ENCODE data around the gene PACSIN2. TPM values are rescaled to one million over a fixed set of nuclear protein-coding genes. Genes with fewer than 3 reads are reported as not detected.
A peak's percentile ranks its signal among the peaks of the same experiment; 100 is the strongest.

PACSIN2 gene
- total RNA-seq, 4 donors from 2014 or later = 75.4 to 90.1 (median 87.9) TPM

GRCh38 chr22:42877158-42877557 is 137.8 kb downstream of the PACSIN2 start:
- Histone ChIP-seq H3K27me3 (no peaks in the 10 kb centered on the region), H3K27ac (peak overlapping the region in 2 of 3 donors; percentile 14 to 51), H3K36me3 (peaks cover 64 to 71% of the 10 kb centered on the region in 2 donors), H3K9me3 (no peaks in the 10 kb centered on the region), H3K4me3 (replicated peaks in 1 of 3) (no peak overlapping the region), H3K4me1 (peaks cover 6 to 10% of the 10 kb centered on the region in 2 donors)
- no peak for DNase-seq
- intact Hi-C loops (cut with DNase I) = no loop called here
- TF ChIP-seq POLR2A (IDR thresholded peaks at IDR 0.05) = no peak
- no peak for TF ChIP-seq CTCF (IDR thresholded peaks at IDR 0.05)
- WGBS, 2 donors = 89 to 90% methylated on average over 7 to 8 of the region's 8 CpGs

- no peak for TF ChIP-seq POLR2A (IDR thresholded peaks at IDR 0.05)
- no peak for TF ChIP-seq CTCF (IDR thresholded peaks at IDR 0.05)
- Histone ChIP-seq H3K27me3 (no peaks in the 10 kb centered on the region), H3K9me3 (no peaks in the 10 kb centered on the region), H3K36me3 (peaks cover 65 to 69% of the 10 kb centered on the region in 2 donors), H3K4me3 (replicated peaks in 1 of 3) (no peak overlapping the region), H3K4me1 (peaks cover 6 to 10% of the 10 kb centered on the region in 2 donors), H3K27ac (no peak overlapping the region)
- DNase-seq = no peak
- WGBS, 2 donors = 90 to 96% methylated on average over 15 to 16 of the region's 17 CpGs
- intact Hi-C loops (cut with DNase I) = no loop called here
Observed at GRCh38 chr22:42876041-42876440, 138.9 kb downstream of the PACSIN2 start.

GRCh38 chr22:42874010-42874409 is 140.9 kb downstream of the PACSIN2 start:
- intact Hi-C loops (cut with DNase I) = no loop called here
- Histone ChIP-seq H3K36me3 (peaks cover 52 to 63% of the 10 kb centered on the region in 2 donors), H3K9me3 (no peaks in the 10 kb centered on the region), H3K27me3 (no peaks in the 10 kb centered on the region), H3K4me1 (peaks cover 6 to 15% of the 10 kb centered on the region in 2 donors), H3K27ac (no peak overlapping the region), H3K4me3 (replicated peaks in 1 of 3) (no peak overlapping the region)
- DNase-seq = no peak
- TF ChIP-seq CTCF (IDR thresholded peaks at IDR 0.05) (no peak), POLR2A (IDR thresholded peaks at IDR 0.05) (no peak)
- 92 to 97% methylated on average over 7 of the region's 7 CpGs for WGBS, 2 donors

GRCh38 chr22:42873356-42873755 is 141.6 kb downstream of the PACSIN2 start:
- H3K4me1 ChIP-seq = peaks cover 11 to 20% of the 10 kb centered on the region in 2 donors
- DNase-seq = no peak
- H3K4me3 ChIP-seq (replicated peaks in 1 of 3) = no peak overlapping the region
- H3K9me3 ChIP-seq = no peaks in the 10 kb centered on the region
- peaks cover 45 to 57% of the 10 kb centered on the region in 2 donors for H3K36me3 ChIP-seq
- H3K27ac ChIP-seq = no peak overlapping the region
- TF ChIP-seq CTCF (IDR thresholded peaks at IDR 0.05) = no peak
- no peak for TF ChIP-seq POLR2A (IDR thresholded peaks at IDR 0.05)
- H3K27me3 ChIP-seq = no peaks in the 10 kb centered on the region
- intact Hi-C loops (cut with DNase I) = no loop called here

GRCh38 chr22:42872821-42873220 is 142.1 kb downstream of the PACSIN2 start:
- no peak for TF ChIP-seq CTCF (IDR thresholded peaks at IDR 0.05)
- no peak for TF ChIP-seq POLR2A (IDR thresholded peaks at IDR 0.05)

More at GRCh38 chr22:42872821-42873220, 142.1 kb downstream of the PACSIN2 start:
- Histone ChIP-seq H3K27me3 (no peaks in the 10 kb centered on the region), H3K4me3 (replicated peaks in 1 of 3) (no peak overlapping the region), H3K4me1 (peaks cover 8 to 17% of the 10 kb centered on the region in 2 donors), H3K9me3 (no peaks in the 10 kb centered on the region), H3K27ac (no peak overlapping the region), H3K36me3 (peaks cover 40 to 54% of the 10 kb centered on the region in 2 donors)
- DNase-seq = no peak
- 87 to 92% methylated on average over 9 of the region's 9 CpGs for WGBS, 2 donors
- intact Hi-C loops (cut with DNase I) = no loop called here

Measured in thyroid gland (tissue), 4 donors.